GM18511 (cell line): ENCODE results near the gene ACSM4.
"Not testable (repeated sequence)": the region's sequence is repeated elsewhere in the genome, so short reads cannot be mapped to it uniquely, and the experiment has no call there.

Experiments used
- ATAC-seq: cut with Tn5 transposase; IDR thresholded peaks from one replicate; pipeline ENCODE4 v1.9.1; 2021; ENCODE audit warnings: mild to moderate bottlenecking, moderate library complexity; ENCODE audit not compliant: unreplicated experiment

ACSM4 gene, protein sequence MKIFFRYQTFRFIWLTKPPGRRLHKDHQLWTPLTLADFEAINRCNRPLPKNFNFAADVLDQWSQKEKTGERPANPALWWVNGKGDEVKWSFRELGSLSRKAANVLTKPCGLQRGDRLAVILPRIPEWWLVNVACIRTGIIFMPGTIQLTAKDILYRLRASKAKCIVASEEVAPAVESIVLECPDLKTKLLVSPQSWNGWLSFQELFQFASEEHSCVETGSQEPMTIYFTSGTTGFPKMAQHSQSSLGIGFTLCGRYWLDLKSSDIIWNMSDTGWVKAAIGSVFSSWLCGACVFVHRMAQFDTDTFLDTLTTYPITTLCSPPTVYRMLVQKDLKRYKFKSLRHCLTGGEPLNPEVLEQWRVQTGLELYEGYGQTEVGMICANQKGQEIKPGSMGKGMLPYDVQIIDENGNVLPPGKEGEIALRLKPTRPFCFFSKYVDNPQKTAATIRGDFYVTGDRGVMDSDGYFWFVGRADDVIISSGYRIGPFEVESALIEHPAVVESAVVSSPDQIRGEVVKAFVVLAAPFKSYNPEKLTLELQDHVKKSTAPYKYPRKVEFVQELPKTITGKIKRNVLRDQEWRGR

DNA sequence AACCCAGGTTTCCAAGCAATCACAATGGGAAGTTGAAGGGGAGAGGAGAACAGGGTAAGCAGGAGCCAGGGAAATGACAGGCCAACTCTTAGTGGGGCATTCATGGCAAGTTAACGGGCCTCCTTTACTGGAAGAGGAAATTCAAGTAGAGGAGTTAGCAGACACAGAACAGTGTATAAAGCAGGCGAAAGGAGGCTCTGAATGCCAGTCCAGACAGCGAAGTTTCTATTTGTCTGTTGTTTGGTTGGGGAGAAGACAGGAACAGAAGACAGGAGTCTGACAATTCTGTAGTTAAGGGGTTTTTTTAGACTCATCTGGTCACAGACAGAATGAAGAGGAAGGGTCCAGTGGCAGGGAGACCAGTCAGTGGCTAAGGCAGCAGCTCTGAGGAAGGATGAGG, at the start of gene ACSM4:
TSS of gene ACSM4 (plus strand) at position 301 of the 400 bp plus-strand sequence. CDS start 260 bp downstream, outside the sequence.
- no peak for ATAC-seq

DNA sequence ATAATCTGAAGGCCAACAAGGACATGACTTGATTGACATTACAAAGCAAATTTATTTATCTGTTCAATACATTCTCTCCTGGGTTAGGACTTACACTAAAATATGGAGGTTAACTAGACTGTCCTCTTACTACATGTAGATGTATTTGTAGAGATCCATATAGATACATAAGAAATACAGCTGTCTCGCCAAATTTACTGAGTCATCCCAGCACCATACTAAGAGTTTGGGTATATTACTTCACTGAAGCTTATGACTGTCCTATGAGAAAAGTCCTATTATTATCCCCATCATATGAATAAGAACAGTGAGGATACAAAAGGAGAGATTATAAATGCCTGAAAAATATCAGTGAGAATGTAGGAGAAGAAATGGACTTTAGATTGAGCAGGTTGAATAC, 44.8 kb upstream of the ACSM4 start:
- no peak for ATAC-seq

DNA sequence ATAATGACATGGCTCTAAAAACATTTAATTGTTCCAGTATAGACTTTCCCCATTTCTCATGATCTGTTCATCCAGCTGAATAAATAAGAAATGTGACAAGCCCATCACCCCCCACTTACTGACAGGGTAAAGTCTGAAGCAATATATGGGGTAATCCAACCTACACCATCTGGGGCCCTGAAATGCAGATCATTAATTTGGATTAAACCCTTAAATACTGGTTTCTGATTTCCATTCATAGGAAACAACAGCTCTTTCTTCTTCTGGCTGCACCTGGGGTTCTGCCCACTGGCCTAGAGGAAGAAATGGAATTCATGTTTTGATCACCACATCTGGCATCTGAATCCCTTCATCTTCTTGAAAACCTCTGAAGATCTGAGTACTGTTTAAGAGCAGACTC, 39.3 kb upstream of the ACSM4 start:
- ATAC-seq = no peak

DNA sequence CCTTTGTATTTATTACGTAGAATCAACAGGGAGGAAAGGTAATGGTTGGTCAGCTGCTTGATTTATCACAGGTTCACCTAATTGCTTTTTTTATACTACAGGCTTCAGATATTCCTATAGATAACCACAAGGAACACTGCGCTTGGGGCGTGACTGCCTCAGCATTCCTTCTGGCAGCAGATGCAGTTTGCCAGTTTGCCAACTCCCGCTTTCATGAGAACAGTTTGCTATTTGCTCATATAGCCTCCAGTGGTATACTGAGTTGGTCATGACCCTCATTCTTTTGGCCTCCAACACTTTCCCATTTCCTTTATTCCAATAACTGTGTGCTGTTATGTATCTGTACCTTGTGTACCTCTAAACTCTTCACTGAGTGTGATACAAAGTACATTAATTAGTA, 38.6 kb upstream of the ACSM4 start:
- no peak for ATAC-seq

DNA sequence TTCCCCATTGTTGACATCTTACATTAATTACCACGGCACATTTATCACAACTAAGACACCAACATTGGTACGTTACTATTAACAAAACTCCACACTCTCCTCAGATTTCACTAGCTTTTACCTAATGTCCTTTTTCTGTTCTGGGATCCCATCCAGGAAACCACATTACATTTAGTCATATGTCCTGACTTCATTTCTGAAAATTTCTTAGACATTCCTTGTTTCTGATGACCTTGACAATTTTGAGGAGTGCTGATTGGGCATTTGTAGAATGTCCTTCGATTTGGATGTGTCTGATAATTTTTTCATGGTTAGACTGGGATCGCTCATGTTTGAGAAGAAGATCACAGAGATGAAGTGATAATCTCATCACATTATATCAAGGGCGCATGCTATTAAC, 34.6 kb upstream of the ACSM4 start:
- no peak for ATAC-seq

DNA sequence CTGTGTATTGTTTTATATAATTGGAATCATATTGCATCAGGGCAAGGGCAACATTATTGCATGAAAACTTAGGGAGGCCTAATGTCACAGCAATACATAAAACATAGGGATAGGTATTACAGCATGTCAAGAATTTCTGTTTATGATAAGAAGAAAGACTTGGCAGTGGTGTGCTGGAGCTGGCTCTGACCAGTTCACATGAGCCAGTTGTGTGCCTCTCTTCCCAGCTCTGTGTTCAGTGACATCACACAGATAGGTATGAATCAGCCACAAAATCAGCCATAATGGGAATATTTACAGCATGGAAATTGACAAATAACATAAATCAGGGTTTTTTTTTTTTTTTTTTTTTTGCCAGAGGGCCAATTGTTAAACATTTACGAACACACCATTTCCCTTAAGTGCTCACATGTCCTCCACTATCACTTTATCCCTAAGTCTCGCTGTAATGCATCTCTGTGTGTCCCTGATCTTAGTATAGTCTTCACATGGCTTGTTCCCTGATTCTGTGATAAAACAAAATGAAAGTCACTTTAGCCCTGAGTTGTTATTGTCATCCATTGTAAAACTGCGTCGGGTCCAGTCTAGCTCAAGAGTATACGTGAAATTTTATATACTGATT, 31.9 kb upstream of the ACSM4 start:
- ATAC-seq = no peak

DNA sequence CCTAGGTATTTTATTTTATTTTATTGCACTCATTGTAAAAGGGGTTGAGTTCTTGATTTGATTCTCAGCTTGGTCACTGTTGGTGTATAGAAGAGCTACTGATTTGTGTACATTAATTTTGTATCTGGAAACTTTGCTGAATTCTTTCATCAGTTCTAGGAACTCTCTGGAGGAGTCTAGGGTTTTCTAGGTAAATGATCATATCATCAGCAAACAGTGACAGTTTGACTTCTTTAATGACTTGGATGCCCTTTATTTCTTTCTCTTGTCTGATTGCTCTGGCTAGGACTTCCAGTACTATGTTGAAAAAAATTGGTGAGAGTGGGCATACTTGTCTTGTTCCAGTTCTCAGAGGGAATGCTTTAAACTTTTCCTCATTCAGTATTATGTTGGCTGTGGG, 28.4 kb upstream of the ACSM4 start:
- ATAC-seq = not testable (repeated sequence)

DNA sequence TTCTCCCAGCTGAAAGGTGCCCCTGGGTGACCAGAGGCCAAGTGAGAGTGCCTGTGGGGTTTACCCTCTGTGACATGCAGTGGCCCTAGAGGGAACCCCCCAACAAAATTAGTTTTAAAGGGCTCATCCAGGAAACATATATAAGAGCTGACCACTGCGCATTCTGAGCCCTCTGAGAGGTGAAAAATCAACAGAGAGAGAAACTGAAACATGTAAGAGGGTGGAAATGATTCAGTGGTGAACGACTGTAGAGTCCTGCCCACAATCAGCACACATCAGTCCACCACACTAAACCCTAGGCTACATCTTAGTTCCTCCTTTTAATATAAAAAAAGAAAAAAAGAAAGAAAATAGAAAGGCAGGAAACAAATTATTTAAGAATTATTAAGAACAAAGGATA, 21.0 kb upstream of the ACSM4 start:
- no peak for ATAC-seq

DNA sequence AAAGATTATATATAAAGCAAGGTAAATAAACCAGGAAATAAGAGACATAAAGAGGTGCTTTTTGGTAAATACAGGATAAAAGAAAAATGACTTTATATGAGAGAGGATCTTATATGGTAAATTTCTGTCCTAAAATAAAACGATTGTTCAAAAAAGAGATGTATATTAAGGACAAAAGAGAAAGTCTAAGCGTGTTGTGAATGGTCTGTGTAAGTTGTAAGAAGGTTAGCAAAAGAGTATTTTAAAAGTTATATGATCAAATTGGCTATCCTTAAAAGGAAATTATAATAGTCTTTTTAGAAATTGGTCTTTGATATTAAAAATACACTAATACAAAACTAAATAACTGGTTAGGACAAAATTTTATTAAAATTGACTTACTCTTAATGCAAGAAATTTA, 14.1 kb upstream of the ACSM4 start:
- ATAC-seq = no peak

DNA sequence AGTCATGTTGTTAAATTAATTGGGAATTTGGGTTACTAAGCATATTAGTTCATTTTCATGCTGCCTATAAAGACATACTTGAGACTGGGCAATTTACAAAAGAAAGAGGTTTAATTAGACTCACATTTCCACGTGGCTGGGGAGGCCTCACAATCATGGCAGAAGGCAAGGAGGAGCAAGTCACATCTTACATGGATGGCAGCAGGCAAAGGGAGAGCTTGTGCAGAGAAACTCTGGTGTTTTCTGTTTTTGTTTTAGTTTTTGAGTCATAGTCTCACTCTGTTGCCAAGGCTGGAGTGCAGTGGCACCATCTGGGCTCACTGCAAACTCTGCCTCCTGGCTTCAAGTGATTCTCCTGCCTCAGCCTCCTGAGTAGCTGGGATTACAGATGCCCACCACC, 13.3 kb upstream of the ACSM4 start:
- not testable (repeated sequence) for ATAC-seq

DNA sequence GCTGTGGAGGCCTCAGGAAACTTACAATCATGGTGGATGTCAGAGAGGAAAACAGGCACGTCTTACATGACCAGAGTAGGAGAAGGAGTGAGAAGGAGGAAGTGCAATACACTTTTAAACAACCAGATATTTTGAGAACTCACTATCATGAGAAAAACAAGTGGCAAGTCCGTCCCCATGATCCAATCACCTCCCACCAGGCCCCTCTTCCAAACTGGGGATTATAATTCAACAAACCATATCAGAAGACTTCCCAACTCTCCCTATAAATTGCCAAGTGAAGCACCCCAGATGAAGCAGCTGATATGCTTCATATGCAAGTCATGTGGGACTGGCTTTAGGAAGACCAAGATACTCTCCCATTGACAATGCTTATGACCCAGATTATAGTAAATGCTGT, 11.6 kb upstream of the ACSM4 start:
- no peak for ATAC-seq

DNA sequence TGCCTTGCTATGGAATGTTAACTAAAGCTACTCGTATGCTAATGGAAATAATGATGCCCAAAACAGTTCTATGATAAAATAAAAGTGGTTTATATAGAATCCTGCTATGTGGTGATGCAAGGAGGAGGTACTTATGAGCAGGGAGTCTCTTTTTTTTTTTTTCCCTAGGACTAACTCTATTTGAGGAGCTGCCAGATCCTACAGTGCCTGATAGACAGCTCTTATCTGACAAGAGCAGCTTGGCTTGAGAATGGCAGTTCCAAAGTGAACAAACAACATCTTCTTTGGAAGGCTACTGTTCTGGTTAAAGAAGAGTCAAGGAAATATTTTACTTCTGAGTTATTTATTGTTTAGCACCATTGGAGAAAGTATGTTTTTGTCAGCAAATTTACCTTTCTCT, 10.2 kb upstream of the ACSM4 start:
- no peak for ATAC-seq

DNA sequence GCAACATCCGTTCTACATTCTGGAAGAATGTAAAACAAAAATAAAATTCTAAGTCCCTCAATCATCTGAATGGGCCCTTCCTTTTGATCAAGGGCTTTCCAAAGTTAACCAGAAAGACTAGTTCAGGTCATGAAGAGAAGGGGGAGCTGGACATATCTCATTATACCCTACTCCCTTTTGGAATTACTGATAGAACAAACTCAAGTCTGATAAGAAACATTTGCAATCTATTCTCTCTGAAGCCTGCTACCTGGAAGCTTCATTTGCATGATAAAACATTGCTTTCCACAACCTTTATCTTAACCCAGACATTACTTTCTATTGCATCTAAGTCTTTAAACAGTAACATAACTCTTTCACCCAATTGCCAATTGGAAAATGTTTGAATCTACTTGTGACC, 8.3 kb upstream of the ACSM4 start:
- ATAC-seq = no peak

DNA sequence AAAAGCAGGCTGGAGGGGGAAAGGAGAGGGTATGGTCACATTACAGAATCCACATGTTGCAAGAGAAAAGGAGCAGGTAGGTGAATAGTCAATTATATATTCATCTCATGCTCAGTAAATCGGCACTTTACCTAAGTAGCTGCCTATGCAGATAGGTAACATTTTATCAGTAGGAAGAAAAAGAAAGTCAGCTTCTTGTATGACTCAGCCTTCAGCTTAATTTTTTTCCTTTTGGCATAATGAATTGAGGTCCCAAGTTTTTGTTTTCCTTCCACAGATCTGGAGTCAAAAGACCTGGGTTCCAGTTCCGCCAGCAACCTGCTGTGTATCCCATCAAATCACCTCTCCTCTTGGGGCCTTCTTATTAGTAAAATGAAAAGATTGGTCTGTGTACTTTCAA, 6.0 kb upstream of the ACSM4 start:
- no peak for ATAC-seq

DNA sequence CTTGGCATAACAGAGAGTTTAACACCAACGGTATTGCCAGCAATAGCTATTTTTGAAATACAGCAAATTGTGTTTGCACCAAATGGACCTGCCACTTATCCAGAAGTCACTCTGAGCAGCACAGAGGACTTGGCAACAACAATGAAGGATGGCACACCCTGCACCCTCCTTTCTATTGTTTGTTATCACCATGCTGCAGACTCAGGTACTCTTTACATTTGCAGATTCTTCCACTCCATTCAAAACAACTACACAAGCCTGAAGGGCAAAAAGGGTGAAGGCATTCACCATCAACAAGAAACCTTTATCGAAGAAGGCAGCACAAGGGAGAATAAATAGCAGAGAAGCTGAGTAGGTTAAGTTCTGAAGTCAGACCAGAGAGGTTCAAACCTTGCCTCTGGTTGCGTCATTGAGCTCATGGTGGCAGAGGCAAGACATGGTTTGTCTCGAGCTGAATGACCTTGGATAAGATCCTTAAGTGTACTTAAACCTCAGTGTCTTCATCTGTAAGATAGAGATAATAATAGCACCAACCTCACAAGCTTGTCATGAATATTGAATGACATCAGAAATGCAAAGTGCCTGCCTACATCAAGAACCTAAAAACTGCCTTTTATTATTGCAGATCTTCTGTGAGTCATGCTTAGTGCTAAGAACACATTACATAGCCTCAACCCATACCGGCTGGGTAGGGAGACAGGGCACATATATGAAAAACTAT, 1.4 kb upstream of the ACSM4 start:
- ATAC-seq = no peak

DNA sequence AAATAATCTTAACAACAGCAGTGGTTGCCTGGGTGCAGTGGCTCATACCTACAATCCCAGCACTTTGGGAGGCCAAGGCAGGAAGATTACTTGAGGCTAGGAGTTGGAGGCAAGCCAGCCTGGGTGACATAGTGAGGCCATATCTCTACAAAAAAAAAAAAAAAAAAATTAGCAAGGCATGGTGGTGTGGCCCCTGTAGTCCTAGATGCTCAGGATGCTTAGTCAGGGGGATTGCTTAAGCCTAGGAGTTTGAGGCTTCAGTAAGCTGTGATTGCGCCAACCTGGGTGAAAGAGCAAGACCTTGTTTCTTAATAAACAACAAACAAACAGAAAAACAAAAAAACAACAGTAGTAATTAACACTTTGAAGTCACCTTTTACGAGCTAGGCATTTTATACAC, 642 bp upstream of the ACSM4 start:
- ATAC-seq = no peak

DNA sequence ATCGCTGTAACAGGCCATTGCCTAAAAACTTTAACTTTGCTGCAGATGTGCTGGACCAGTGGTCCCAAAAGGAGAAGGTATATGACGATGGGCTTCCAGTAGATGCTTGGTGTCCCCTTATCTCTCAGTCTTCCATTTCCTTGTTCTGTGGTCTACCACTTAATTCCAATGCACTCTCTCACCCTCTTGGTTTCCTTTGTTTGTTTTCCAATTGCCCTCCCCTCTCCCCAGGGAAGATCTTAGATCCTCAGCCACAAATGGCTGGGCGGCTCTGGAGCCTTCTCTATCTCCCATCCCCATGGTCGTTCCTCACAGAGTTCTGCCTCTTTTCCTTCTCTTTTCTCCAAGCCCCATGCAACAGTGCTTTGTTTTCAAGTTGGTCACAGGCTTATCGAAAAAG, 584 bp downstream of the ACSM4 start:
- no peak for ATAC-seq

DNA sequence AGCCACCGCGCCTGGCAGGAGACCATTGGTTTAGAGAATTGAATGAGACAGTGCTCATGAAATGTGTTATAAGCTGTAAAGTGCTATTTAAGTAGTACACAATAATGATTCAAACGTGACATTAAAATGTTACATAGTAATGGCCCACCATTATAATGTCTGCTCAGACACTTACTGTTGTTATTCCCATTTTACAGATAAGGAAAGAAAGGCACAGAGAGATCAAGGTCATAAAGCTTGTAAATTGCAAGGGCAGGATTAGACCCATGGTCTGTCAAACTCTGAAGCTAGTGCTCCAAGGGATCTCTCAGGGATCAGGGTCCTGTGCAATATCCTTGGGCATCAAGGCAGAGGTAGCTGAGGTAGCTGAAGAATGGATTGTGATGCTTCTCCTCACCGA, 6.2 kb downstream of the ACSM4 start:
- ATAC-seq = no peak

DNA sequence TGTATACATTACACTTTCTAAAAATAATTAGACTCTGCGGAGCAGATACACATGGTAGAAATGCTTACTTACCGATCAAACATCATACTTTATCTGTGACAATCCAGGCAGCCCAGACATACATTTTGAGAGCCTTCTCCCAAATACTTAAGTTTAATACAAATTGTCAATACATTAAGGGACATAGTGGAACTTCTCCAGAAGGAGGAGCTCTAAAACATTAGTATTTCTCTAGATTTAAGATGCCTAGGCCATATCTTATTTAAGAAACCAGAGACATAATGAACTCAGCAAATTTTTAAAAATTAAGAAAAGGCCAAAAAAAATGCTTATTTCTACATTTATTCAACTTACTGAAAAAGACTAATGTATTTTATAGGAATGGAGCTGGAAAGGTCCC, 16.1 kb downstream of the ACSM4 start:
- ATAC-seq = no peak

DNA sequence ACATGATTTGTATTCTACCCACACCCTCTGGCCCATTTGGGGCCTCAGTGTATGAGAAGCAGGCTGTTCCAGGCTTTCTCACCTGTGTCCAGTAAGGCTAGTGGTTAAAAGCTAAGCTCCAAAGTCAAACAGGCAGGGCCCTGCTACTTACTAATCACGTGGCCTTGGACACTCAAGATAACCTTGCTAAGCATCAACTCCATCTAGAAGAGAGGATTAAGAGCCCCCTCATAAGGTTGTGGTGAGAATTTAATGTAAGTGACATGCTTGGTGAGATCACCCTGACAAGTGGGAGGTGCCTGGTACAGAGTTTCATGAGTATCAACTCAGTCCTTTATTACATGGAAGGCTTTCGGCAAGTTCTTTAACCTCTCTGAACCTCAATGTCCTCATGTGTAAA, 17.8 kb downstream of the ACSM4 start:
- ATAC-seq = no peak

DNA sequence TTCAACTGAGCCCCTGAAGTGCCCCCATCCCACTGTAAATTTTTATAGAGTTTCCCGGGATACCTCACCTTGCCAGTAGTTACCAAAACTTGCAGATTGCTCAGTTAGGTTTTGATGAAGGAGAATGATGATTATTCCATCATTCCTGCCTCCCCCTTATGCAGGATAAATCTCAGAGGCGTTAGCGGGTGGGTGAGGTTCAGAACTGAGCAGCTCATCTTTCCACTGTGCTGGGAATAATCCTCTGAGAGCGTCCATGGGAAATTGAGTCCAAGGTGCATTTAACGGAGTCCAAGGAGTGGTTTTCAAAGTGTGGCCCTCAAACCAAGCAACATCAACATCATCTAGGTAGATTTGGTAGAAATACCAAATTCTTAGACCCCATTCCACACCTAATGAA, 18.7 kb downstream of the ACSM4 start:
- no peak for ATAC-seq

DNA sequence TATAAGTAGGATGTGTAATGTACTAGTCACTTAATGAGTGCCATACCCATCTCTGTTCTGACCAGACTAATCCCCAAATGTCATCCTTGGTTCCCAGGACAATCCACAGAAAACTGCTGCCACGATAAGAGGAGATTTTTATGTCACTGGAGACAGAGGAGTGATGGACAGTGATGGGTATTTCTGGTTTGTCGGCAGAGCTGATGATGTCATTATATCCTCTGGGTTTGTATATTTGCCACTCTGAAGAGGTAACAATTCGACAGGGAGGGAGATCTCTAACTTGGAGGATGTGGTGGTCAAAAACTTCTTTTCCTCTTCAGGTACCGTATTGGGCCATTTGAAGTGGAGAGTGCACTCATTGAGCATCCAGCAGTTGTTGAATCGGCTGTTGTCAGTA, 20.3 kb downstream of the ACSM4 start:
- no peak for ATAC-seq
